Measurements from ENCODE around the gene MRPL49. TPM values are rescaled to one million over a fixed set of nuclear protein-coding genes. Genes with fewer than 3 reads are reported as not detected.

Gene MRPL49
- total and polyA plus RNA-seq, 2 of the 13 experiments (the other 11 are each of a cell fraction or from before 2014, with no cell fraction given) = 39.2 to 53.3 TPM

DNA sequence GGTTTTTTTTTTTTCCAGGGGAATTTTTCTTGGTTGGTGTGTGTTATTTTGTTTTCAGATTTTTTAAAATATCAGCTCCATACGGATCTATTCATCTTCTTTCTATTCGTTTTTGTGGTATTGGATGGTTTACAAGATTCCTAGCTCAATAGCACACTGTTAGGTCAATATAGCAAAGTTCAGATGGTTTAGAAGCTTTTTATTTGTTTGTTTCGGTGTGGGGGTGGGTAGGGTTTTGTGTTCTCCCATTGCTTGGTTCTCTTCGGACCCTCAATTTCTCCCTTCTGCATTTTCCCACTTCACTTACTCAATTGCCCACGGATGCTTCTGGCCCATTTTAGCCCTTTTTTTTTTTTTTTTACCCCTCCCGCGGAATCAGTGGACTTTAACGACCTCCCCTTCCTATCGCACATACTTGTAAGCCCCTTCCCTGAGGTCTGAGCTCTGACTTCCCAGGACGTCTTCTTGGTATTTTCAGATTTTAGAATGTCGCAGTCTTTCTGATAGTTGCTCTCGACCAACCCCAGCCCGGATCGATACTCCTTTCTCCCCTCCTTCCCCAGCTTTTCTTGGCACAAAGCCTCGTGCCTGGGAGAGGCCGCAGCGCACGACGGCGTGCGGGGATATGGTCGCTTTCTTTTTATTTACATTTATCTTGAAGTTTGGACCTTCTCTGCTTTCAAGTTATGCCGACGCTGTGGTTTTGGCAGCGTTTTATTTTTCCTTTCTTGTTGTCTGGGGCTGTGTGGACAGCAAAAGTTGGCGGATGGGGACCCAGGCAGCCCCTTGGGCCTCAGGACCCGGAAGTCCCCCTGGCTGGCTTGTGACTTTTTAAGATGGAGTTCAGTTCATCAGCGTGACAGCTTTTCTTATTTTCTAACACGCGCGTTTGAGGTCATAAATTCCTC lies 43.5 kb downstream of the MRPL49 start (continued):
- TF ChIP-seq ZNF660 (CRISPR knock-in tag; IDR thresholded peaks at IDR 0.05; ENCODE audit: borderline replicate concordance, low read depth) (no peak), POLR2AphosphoS5 (IDR thresholded peaks at IDR 0.05; ENCODE audit: low read depth, low read length) (peak; percentile 38), THAP11 (CRISPR knock-in tag; IDR thresholded peaks at IDR 0.05) (peak; percentile 77), SUZ12 (IDR thresholded peaks at IDR 0.05; ENCODE audit: low read depth, low read length) (no peak), ZSCAN29 (CRISPR knock-in tag; conservative IDR thresholded peaks at IDR 0.05) (no peak), ZNF607 (CRISPR knock-in tag; IDR thresholded peaks at IDR 0.05; ENCODE audit: borderline replicate concordance) (no peak), ZNF550 (CRISPR knock-in tag; IDR thresholded peaks at IDR 0.05; ENCODE audit: borderline replicate concordance) (no peak), ZBTB7A (CRISPR knock-in tag; IDR thresholded peaks at IDR 0.05) (peak; percentile 80), ZNF326 (CRISPR knock-in tag; IDR thresholded peaks at IDR 0.05; ENCODE audit: borderline replicate concordance) (no peak), ZNF704 (CRISPR knock-in tag; IDR thresholded peaks at IDR 0.05; ENCODE audit: borderline replicate concordance) (no peak), ELF4 (CRISPR knock-in tag; IDR thresholded peaks at IDR 0.05; ENCODE audit: borderline replicate concordance) (peak; percentile 70; the same call in 1 of the 2 replicates), MAFK (conservative IDR thresholded peaks at IDR 0.05 in 1 of 2, IDR thresholded peaks at IDR 0.05 in 1 of 2; ENCODE audit: low read length in 2 of 2) (peak; percentile 46 to 70; a peak in 3 of 4 replicates), TAF1 (CRISPR knock-in tag; IDR thresholded peaks at IDR 0.05) (0 out of 2 replicates have a peak, but pooled peaks have one; percentile 10), ASH2L (IDR thresholded peaks at IDR 0.05; ENCODE audit: insufficient read length, low read depth, low read length) (peak; percentile 99), RELA (CRISPR knock-in tag; IDR thresholded peaks at IDR 0.05) (no peak), SCMH1 (CRISPR knock-in tag; IDR thresholded peaks at IDR 0.05; ENCODE audit: borderline replicate concordance) (no peak), ZSCAN12 (CRISPR knock-in tag; IDR thresholded peaks at IDR 0.05) (peak; percentile 16; the same call in 1 of the 2 replicates), ISL2 (CRISPR knock-in tag; IDR thresholded peaks at IDR 0.05) (no peak; the same call in 1 of the 2 replicates), HMGA1 (CRISPR knock-in tag; conservative IDR thresholded peaks at IDR 0.05) (no peak), KDM2A (CRISPR knock-in tag; IDR thresholded peaks at IDR 0.05; ENCODE audit: borderline replicate concordance, low read depth) (peak; percentile 72; the same call in 1 of the 2 replicates)
- TF ChIP-seq, protein P1, sequence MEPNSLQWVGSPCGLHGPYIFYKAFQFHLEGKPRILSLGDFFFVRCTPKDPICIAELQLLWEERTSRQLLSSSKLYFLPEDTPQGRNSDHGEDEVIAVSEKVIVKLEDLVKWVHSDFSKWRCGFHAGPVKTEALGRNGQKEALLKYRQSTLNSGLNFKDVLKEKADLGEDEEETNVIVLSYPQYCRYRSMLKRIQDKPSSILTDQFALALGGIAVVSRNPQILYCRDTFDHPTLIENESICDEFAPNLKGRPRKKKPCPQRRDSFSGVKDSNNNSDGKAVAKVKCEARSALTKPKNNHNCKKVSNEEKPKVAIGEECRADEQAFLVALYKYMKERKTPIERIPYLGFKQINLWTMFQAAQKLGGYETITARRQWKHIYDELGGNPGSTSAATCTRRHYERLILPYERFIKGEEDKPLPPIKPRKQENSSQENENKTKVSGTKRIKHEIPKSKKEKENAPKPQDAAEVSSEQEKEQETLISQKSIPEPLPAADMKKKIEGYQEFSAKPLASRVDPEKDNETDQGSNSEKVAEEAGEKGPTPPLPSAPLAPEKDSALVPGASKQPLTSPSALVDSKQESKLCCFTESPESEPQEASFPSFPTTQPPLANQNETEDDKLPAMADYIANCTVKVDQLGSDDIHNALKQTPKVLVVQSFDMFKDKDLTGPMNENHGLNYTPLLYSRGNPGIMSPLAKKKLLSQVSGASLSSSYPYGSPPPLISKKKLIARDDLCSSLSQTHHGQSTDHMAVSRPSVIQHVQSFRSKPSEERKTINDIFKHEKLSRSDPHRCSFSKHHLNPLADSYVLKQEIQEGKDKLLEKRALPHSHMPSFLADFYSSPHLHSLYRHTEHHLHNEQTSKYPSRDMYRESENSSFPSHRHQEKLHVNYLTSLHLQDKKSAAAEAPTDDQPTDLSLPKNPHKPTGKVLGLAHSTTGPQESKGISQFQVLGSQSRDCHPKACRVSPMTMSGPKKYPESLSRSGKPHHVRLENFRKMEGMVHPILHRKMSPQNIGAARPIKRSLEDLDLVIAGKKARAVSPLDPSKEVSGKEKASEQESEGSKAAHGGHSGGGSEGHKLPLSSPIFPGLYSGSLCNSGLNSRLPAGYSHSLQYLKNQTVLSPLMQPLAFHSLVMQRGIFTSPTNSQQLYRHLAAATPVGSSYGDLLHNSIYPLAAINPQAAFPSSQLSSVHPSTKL (CRISPR knock-in tag; IDR thresholded peaks at IDR 0.05) = peak; percentile 87
- TF ChIP-seq, protein P2, sequence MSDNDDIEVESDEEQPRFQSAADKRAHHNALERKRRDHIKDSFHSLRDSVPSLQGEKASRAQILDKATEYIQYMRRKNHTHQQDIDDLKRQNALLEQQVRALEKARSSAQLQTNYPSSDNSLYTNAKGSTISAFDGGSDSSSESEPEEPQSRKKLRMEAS (IDR thresholded peaks at IDR 0.05) = peak; percentile 96
- TF ChIP-seq, protein P3, sequence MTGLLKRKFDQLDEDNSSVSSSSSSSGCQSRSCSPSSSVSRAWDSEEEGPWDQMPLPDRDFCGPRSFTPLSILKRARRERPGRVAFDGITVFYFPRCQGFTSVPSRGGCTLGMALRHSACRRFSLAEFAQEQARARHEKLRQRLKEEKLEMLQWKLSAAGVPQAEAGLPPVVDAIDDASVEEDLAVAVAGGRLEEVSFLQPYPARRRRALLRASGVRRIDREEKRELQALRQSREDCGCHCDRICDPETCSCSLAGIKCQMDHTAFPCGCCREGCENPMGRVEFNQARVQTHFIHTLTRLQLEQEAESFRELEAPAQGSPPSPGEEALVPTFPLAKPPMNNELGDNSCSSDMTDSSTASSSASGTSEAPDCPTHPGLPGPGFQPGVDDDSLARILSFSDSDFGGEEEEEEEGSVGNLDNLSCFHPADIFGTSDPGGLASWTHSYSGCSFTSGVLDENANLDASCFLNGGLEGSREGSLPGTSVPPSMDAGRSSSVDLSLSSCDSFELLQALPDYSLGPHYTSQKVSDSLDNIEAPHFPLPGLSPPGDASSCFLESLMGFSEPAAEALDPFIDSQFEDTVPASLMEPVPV (CRISPR knock-in tag; IDR thresholded peaks at IDR 0.05) = no peak; the same call in 1 of the 2 replicates

Measured in HepG2 (cell line).